Adrenal gland (tissue), 12 donors: ENCODE results near the gene LBP. TPM values are rescaled to one million over a fixed set of nuclear protein-coding genes. Genes with fewer than 3 reads are reported as not detected.

Experiments
- DNase-seq, 7 donors: peaks; one replicate each; pipeline ENCODE4 v3.0.0-alpha.2; 2019 to 2020
- H3K27ac ChIP-seq, 5 donors: fragments of 200-600 bp; sonication (generic) in 4 of 5; 1 replicate in 3 of 5; 2 replicates in 2 of 5; pipeline versions ENCODE4 v1.5.1 to v1.8.0; 2016 to 2020; ENCODE audit warnings: mild to moderate bottlenecking in 1 of 5
- H3K27me3 ChIP-seq: fragments of 200-600 bp; 2 replicates; pipeline ENCODE4 v1.8.0; 2021
- H3K36me3 ChIP-seq, 2 donors: fragments of 200-600 bp; replicated peaks in 1 of 2; 1 replicate in 1 of 2; 2 replicates in 1 of 2; pipeline versions ENCODE4 v1.5.1 to v1.8.0; 2018 to 2022
- H3K4me1 ChIP-seq, 2 donors: fragments of 200-600 bp; replicated peaks in 1 of 2; 1 replicate in 1 of 2; 2 replicates in 1 of 2; pipeline versions ENCODE4 v1.5.1 to v1.8.0; 2018 to 2021
- H3K4me3 ChIP-seq, 4 donors: fragments of 200-600 bp; sonication (generic) in 3 of 4; one replicate each; pipeline ENCODE4 v1.5.1; 2016 to 2018
- H3K9me3 ChIP-seq, 3 donors: fragments of 200-600 bp; sonication (generic) in 1 of 3; replicated peaks in 1 of 3; 1 replicate in 2 of 3; 2 replicates in 1 of 3; pipeline versions ENCODE4 v1.5.1 to v1.8.0; 2016 to 2021
- POLR2A ChIP-seq, 2 donors: fragments of 450-650 bp; IDR thresholded peaks; one replicate each; pipeline ENCODE4 v1.6.1; 2017; ENCODE audit warnings: antibody characterized with exemption in 2 of 2, mild to moderate bottlenecking in 2 of 2, moderate library complexity in 1 of 2
- WGBS, 4 donors: extraction: QIAGEN DNeasy Blood & Tissue Kit in 2 of 4; methylation state at CpG; one replicate each; pipeline versions ENCODE4 v1.1.5 to v1.1.7; 2013 to 2017; 5-methylcytosine and 5-hydroxymethylcytosine counted together
- intact Hi-C, 2 donors: fragments of 100-400 bp; cut with DNase I; formaldehyde crosslinking; loops; one replicate each; pipeline versions ENCODE4 v1.14.1 to v1.15.0; 2022 to 2023
- polyA plus RNA-seq, 3 donors: library from polyadenylated mRNA; stranded (reverse); fragments of 200-250 nt in 2 of 3; fragments of 350-450 nt in 1 of 3; fragmentation: Illumina TruSeq in 1 of 3; extraction: RNeasy Lipid Tissue Mini Kit (QIAGEN cat#74804) in 1 of 3; gene quantifications; one replicate each; pipeline ENCODE4 v1.2.3, GENCODE V29; 2013 to 2014
- total RNA-seq, 9 donors: library from RNA; depleted of rRNA in 4 of 9; stranded (reverse); fragments of >200 nt in 4 of 9; fragments of 120-200 nt in 1 of 9; fragmentation: NEBNext Ultra II Directional in 1 of 9; extraction: Animal tissue kit (Norgen Biotek cat#: 25700) in 1 of 9; gene quantifications; one replicate each; pipeline versions ENCODE4 v1.1.0 to v1.2.4, GENCODE V29; 2013 to 2023
- TF ChIP-seq, protein P1 (sequence below), 6 experiments: fragments of 450-650 bp in 4 of 6; fragments of 200-600 bp in 2 of 6; sonication (generic) in 1 of 6; IDR thresholded peaks; 1 replicate in 5 of 6; 2 replicates in 1 of 6; pipeline versions ENCODE4 v1.5.1 to v1.8.0; 2016 to 2021; ENCODE audit warnings: antibody characterized with exemption in 6 of 6, mild to moderate bottlenecking in 2 of 6, moderate library complexity in 1 of 6
- donor health status: healthy with polysubstance abuse.
- donor health status: Bipolar disorder and iron deficiency.
- donor health status: DM: yes; HTN: yes; CAD: no.
- donor health status: DM: no; HTN: no; CAD: no.
- donor health status: DM: no; HTN: no; CAD: no.
- donor health status: DM: yes; HTN: yes; CAD: no.

LBP gene
- total and polyA plus RNA-seq, 12 donors: 0.15 to 2.0 (median 0.41) TPM; not detected in 2

DNA sequence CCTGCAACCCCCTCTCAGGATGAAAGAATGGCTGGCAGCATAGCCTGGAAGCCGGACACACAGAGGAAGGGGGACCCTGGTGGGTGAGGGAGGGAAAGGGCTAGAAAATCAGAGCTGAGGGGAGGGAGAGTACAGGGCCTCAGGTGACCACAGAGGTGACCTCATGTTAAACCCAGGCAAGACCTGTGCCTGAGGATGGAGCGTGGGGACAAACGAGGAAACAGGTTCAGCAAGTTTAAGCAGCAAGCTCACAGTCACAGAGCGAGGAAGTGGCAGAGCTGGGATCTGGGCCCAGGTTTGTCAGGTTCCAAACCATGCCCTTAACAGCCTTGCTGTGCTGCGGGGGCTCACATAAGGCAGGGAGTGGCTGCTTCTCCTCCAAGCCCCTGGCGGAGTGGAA is 46.3 kb upstream of the LBP start:
- Histone ChIP-seq H3K9me3 (no peaks in the 10 kb centered on the region), H3K36me3 (no peaks in the 10 kb centered on the region), H3K4me3 (no peak overlapping the region), H3K4me1 (no peaks in the 10 kb centered on the region), H3K27ac (peak overlapping the region in 2 of 5 donors; percentile 6 to 26), H3K27me3 (peaks cover 6% of the 10 kb centered on the region)
- intact Hi-C loops: no loop called here
- TF ChIP-seq, protein P1, sequence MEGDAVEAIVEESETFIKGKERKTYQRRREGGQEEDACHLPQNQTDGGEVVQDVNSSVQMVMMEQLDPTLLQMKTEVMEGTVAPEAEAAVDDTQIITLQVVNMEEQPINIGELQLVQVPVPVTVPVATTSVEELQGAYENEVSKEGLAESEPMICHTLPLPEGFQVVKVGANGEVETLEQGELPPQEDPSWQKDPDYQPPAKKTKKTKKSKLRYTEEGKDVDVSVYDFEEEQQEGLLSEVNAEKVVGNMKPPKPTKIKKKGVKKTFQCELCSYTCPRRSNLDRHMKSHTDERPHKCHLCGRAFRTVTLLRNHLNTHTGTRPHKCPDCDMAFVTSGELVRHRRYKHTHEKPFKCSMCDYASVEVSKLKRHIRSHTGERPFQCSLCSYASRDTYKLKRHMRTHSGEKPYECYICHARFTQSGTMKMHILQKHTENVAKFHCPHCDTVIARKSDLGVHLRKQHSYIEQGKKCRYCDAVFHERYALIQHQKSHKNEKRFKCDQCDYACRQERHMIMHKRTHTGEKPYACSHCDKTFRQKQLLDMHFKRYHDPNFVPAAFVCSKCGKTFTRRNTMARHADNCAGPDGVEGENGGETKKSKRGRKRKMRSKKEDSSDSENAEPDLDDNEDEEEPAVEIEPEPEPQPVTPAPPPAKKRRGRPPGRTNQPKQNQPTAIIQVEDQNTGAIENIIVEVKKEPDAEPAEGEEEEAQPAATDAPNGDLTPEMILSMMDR (IDR thresholded peaks at IDR 0.05): no peak
- TF ChIP-seq POLR2A (IDR thresholded peaks at IDR 0.05): no peak
- WGBS, 4 donors: 77 to 94% (median 85%) methylated on average over 6 of the region's 6 CpGs
- DNase-seq: no peak

DNA sequence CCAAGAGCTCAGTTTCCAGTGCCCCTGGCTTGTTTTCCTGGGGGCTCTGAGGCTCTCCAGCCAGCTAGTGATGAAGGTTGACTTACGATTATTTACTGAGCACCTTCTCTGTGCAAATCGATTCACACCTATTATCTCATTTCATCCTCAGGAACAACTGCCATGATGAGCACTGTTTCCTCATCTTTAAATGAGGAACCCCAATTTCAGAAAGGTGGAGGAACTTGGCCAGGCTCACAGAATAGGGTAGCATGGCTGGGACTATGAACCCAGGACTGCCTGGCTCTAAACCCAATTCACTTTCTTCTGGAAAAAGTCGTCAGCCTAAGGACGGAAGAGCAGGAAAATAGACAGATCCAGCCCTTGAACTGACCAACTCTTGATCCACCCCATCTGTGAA is 45.8 kb upstream of the LBP start:
- no peak for DNase-seq
- H3K36me3 ChIP-seq: no peaks in the 10 kb centered on the region
- H3K27ac ChIP-seq: peak overlapping the region in 2 of 5 donors; percentile 6 to 26
- 67 to 86% (median 77%) methylated on average over 4 of the region's 4 CpGs for WGBS, 4 donors
- H3K4me3 ChIP-seq: no peak overlapping the region
- H3K27me3 ChIP-seq: peaks cover 9% of the 10 kb centered on the region
- TF ChIP-seq, protein P1 (IDR thresholded peaks at IDR 0.05): no peak
- no peak for TF ChIP-seq POLR2A (IDR thresholded peaks at IDR 0.05)
- no peaks in the 10 kb centered on the region for H3K4me1 ChIP-seq
- no peaks in the 10 kb centered on the region for H3K9me3 ChIP-seq
- intact Hi-C loops: no loop called here

GRCh38 chr20:38301309-38301708 is 45.0 kb upstream of the LBP start:
- Histone ChIP-seq H3K4me1 (no peaks in the 10 kb centered on the region), H3K4me3 (no peak overlapping the region), H3K9me3 (no peaks in the 10 kb centered on the region), H3K36me3 (no peaks in the 10 kb centered on the region), H3K27me3 (peaks cover 13% of the 10 kb centered on the region), H3K27ac (no peak overlapping the region)
- TF ChIP-seq POLR2A (IDR thresholded peaks at IDR 0.05): no peak
- TF ChIP-seq, protein P1 (IDR thresholded peaks at IDR 0.05): no peak
- intact Hi-C loops: no loop called here
- WGBS, 4 donors: 86 to 90% (median 89%) methylated on average over 3 of the region's 3 CpGs
- no peak for DNase-seq

DNA sequence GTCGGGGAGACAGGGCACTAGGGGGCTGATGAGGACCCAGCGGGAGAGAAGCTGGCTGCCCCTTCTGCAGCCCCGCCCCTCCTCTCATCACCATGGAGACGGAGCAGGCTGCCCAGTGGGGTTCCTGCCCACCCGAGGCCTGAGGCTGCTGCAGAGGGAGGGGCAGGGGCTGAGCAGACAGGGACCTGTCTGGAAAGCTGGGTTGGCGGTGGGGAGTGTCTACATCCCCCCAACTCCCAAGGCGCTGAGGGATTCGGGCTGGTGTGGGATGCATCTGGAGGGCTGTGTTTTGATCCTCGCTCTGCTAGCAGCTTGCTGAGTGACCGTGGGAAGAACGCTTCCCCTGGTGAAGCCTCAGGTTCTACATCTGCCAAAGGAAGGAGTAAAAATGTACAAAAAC is 43.5 kb upstream of the LBP start:
- WGBS, 4 donors: 26 to 38% (median 32%) methylated on average over 9 to 11 of the region's 11 CpGs

More for the DNA sequence above, 43.5 kb upstream of the LBP start:
- H3K4me3 ChIP-seq: no peak overlapping the region
- peaks cover 13% of the 10 kb centered on the region for H3K27me3 ChIP-seq
- no peaks in the 10 kb centered on the region for H3K4me1 ChIP-seq
- no peak for TF ChIP-seq POLR2A (IDR thresholded peaks at IDR 0.05)
- TF ChIP-seq, protein P1 (IDR thresholded peaks at IDR 0.05): no peak
- H3K9me3 ChIP-seq: no peaks in the 10 kb centered on the region
- intact Hi-C loops: no loop called here
- no peak overlapping the region for H3K27ac ChIP-seq
- DNase-seq: no peak
- H3K36me3 ChIP-seq: no peaks in the 10 kb centered on the region
